ENCODE results near the gene PRCC. TPM values are rescaled to one million over a fixed set of nuclear protein-coding genes. Genes with fewer than 3 reads are reported as not detected.
A peak's percentile ranks its signal among the peaks of the same experiment; 100 is the strongest.

The PRCC gene
- total and polyA plus RNA-seq, 2 of the 13 experiments (the other 11 are each of a cell fraction or from before 2014, with no cell fraction given) = 24.2 to 40.5 TPM

DNA sequence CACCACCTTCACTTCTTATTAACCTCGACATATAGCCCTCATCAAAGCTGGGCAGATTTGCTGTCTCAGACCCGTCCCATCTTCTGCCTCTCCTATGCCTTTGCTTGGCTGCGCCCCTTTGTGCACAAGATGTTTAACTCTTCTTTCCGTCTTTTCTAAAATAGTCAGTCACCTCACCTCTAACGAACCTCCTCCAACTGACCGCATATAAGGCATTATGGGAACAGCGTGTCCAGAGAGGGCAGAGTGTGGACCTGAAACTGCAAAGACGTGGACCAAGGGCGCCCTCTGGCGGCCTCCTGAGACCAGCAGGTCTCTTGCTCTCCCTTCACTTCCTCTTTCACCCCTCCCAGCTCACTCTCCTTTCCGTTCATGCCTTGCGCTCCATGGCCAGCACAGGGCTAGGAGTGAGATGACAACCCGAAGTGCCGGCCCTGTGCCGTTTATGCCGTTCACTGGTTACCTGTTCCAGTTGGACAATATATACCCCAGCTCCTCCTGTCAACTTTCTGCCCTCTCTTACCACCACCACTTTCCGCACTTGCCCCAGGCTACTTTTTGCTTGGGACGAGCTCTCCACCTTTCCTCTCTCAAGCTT lies 41.6 kb upstream of the PRCC start (continued):
- peak; percentile 32 for TF ChIP-seq ZFP36 (IDR thresholded peaks at IDR 0.05; ENCODE audit: borderline replicate concordance, low read depth, low read length, partially characterized antibody)
- TF ChIP-seq GATAD2A (CRISPR knock-in tag; IDR thresholded peaks at IDR 0.05) = peak; percentile 52; the same call in 1 of the 2 replicates
- TF ChIP-seq, protein P1, sequence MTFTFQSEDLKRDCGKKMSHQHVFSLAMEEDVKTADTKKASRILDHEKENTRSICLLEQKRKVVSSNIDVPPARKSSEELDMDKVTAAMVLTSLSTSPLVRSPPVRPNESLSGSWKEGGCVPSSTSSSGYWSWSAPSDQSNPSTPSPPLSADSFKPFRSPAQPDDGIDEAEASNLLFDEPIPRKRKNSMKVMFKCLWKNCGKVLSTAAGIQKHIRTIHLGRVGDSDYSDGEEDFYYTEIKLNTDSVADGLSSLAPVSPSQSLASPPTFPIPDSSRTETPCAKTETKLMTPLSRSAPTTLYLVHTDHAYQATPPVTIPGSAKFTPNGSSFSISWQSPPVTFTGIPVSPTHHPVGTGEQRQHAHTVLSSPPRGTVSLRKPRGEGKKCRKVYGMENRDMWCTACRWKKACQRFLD (CRISPR knock-in tag; IDR thresholded peaks at IDR 0.05; ENCODE audit: borderline replicate concordance) = no peak
- no peak for TF ChIP-seq MLLT10 (CRISPR knock-in tag; IDR thresholded peaks at IDR 0.05)
- TF ChIP-seq ZNF124 (CRISPR knock-in tag; IDR thresholded peaks at IDR 0.05) = no peak; the same call in 1 of the 2 replicates
- TF ChIP-seq HMG20A (CRISPR knock-in tag; IDR thresholded peaks at IDR 0.05; ENCODE audit: borderline replicate concordance) = no peak
- TF ChIP-seq, protein P2, sequence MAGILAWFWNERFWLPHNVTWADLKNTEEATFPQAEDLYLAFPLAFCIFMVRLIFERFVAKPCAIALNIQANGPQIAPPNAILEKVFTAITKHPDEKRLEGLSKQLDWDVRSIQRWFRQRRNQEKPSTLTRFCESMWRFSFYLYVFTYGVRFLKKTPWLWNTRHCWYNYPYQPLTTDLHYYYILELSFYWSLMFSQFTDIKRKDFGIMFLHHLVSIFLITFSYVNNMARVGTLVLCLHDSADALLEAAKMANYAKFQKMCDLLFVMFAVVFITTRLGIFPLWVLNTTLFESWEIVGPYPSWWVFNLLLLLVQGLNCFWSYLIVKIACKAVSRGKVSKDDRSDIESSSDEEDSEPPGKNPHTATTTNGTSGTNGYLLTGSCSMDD (CRISPR knock-in tag; IDR thresholded peaks at IDR 0.05) = no peak
- no peak for TF ChIP-seq ZNF292 (CRISPR knock-in tag; IDR thresholded peaks at IDR 0.05; ENCODE audit: borderline replicate concordance, low read depth)
- TF ChIP-seq ZMYM4 (CRISPR knock-in tag; IDR thresholded peaks at IDR 0.05) = no peak; the same call in 1 of the 2 replicates
- TF ChIP-seq, protein P3, sequence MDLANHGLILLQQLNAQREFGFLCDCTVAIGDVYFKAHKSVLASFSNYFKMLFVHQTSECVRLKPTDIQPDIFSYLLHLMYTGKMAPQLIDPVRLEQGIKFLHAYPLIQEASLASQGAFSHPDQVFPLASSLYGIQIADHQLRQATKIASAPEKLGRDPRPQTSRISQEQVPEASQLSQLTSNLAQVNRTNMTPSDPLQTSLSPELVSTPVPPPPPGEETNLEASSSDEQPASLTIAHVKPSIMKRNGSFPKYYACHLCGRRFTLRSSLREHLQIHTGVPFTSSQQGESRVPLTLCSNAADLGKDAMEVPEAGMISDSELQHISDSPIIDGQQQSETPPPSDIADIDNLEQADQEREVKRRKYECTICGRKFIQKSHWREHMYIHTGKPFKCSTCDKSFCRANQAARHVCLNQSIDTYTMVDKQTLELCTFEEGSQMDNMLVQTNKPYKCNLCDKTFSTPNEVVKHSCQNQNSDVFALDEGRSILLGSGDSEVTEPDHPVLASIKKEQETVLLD (CRISPR knock-in tag; IDR thresholded peaks at IDR 0.05; ENCODE audit: low read depth) = no peak
- no peak for TF ChIP-seq ZNF367 (CRISPR knock-in tag; IDR thresholded peaks at IDR 0.05; ENCODE audit: borderline replicate concordance)
- peak; percentile 45 for TF ChIP-seq MED1 (CRISPR knock-in tag; IDR thresholded peaks at IDR 0.05)
- TF ChIP-seq, protein P4, sequence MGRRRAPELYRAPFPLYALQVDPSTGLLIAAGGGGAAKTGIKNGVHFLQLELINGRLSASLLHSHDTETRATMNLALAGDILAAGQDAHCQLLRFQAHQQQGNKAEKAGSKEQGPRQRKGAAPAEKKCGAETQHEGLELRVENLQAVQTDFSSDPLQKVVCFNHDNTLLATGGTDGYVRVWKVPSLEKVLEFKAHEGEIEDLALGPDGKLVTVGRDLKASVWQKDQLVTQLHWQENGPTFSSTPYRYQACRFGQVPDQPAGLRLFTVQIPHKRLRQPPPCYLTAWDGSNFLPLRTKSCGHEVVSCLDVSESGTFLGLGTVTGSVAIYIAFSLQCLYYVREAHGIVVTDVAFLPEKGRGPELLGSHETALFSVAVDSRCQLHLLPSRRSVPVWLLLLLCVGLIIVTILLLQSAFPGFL (CRISPR knock-in tag; IDR thresholded peaks at IDR 0.05) = no peak
- no peak for TF ChIP-seq HOXA7 (CRISPR knock-in tag; IDR thresholded peaks at IDR 0.05)
- TF ChIP-seq FOXA3 (CRISPR knock-in tag; IDR thresholded peaks at IDR 0.05) = 0 out of 2 replicates have a peak, but pooled peaks have one; percentile 16
- TF ChIP-seq, protein P5, sequence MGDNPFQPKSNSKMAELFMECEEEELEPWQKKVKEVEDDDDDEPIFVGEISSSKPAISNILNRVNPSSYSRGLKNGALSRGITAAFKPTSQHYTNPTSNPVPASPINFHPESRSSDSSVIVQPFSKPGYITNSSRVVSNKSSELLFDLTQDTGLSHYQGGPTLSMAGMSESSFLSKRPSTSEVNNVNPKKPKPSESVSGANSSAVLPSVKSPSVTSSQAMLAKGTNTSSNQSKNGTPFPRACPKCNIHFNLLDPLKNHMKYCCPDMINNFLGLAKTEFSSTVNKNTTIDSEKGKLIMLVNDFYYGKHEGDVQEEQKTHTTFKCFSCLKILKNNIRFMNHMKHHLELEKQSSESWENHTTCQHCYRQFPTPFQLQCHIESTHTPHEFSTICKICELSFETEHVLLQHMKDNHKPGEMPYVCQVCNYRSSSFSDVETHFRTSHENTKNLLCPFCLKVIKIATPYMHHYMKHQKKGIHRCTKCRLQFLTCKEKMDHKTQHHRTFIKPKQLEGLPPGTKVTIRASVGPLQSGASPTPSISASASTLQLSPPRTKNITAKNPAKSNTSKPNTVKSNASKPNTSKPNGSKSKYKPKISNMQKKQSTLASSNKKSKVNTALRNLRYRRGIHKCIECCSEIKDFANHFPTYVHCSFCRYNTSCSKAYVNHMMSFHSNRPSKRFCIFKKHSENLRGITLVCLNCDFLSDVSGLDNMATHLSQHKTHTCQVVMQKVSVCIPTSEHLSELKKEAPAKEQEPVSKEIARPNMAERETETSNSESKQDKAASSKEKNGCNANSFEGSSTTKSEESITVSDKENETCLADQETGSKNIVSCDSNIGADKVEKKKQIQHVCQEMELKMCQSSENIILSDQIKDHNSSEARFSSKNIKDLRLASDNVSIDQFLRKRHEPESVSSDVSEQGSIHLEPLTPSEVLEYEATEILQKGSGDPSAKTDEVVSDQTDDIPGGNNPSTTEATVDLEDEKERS (CRISPR knock-in tag; IDR thresholded peaks at IDR 0.05) = no peak
- TF ChIP-seq GABPA (IDR thresholded peaks at IDR 0.05; ENCODE audit: low read depth, low read length) = 0 out of 2 replicates have a peak, but pooled peaks have one; percentile 30
- peak; percentile 75 for TF ChIP-seq GABPA (CRISPR knock-in tag; IDR thresholded peaks at IDR 0.05; ENCODE audit: low read depth)
- no peak for TF ChIP-seq XBP1 (CRISPR knock-in tag; IDR thresholded peaks at IDR 0.05)
- TF ChIP-seq, protein P6, sequence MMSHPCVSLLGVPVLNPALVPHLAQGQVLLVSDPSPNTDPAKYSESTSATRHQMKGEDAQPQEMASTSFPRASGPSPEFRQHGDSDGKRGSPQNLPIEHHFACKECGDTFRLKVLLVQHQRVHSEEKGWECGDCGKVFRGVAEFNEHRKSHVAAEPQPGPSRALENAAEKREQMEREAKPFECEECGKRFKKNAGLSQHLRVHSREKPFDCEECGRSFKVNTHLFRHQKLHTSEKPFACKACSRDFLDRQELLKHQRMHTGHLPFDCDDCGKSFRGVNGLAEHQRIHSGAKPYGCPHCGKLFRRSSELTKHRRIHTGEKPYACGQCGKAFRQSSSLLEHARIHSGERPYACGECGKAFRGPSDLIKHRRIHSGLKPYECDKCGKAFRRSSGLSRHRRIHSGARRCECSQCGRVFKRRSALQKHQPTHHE (CRISPR knock-in tag; IDR thresholded peaks at IDR 0.05; ENCODE audit: borderline replicate concordance) = no peak
